HG03159 (cell line): Measurements from ENCODE around the gene S100B.
"Not testable (repeated sequence)": the region's sequence is repeated elsewhere in the genome, so short reads cannot be mapped to it uniquely, and the experiment has no call there.

Experiments used
- ATAC-seq: cut with Tn5 transposase; IDR thresholded peaks from one replicate; pipeline ENCODE4 v1.9.1; 2021; ENCODE audit warnings: mild to moderate bottlenecking, moderate library complexity; ENCODE audit not compliant: unreplicated experiment

The S100B gene

GRCh38 chr21:46604329-46604974, 430 bp downstream of the S100B start:
- no peak for ATAC-seq

GRCh38 chr21:46603228-46603627, 1.7 kb downstream of the S100B start:
- ATAC-seq: no peak

DNA sequence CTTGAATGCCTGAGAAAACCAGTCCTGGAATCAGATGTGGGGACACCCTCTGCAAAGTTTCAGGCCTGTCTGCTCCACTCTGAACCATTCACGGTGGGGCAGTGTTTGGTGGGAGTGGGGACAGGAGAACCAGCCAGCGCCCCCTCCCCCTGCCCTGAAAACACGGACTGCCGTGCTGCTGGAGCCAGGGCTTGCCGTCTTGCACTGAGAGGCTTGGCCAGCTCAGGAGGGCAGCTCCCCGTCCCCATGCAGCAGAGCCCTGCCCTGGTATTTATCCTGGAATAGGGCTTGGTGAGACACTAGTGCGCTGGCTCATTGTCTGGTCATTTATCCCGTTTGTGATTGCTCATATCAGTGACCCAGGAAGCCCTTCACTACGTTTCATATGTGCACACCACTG, 3.9 kb downstream of the S100B start:
- no peak for ATAC-seq

- no peak for ATAC-seq
These were observed 4.6 kb downstream of the S100B start for GRCh38 chr21:46600305-46600704.

DNA sequence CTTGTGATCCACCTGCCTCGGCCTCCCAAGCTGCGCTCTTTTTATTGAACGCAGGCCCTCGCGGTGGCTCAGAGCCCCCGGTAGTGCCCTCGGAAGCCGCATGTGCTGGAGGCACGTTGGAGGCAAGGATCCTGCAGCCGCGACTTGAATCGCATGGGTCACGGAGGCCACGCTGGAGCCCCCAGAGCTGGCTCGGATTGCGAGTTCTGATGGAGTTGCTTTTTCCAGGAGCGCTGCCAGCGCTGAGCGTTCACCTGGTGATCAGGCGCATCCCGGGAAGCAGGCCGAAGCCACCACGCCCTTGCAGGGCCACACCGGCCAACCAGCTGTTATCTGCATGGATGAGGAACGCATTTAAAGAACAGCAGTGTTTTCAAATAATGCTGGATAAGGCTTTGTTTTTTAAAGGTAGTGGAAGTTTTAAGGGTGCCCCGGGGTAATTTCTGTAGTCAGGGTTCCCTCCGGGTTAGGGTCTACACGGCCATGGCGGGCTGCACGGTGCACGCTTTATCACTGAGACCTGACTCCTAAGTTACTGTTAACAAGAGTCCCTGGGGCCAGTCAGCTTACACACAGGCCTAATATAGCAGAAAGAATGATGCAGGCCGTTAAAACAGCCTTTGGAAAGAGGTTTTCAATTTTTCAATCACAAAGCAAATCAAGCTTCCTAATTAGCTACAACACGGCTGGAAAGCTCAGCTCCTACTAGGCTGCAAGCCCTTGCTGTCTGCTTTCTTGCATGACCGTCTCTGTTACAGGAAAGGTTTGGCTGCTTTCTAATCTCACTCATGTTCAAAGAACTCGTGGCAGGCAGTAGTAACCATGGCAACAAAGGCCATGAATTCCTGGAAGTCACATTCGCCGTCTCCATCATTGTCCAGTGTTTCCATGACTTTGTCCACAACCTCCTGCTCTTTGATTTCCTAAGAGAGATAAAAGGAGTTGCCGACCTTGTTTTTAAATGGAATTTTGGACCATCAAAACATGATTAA, 6.0 kb downstream of the S100B start:
- ATAC-seq: no peak

GRCh38 chr21:46597896-46598343, 7.0 kb downstream of the S100B start:
- no peak for ATAC-seq

DNA sequence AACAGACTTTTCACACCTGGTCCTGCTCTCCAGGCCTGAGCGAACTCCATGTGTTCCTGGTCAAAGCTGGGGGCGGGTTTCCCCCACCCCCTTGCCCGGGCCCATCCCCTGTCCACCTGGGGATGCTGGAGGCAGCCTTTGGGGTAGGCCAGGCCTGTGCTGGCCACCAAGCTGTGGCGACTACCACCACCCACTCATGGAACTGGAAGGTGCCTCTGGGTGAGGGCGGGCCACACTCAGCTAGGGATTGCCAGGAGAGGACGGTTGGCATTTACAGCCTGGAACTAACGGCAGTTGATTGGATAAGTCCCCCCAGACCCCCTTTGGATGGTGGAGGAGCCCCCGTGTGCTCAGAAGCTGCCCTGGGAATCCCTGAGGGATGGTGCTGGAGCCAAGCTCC, 7.9 kb downstream of the S100B start:
- no peak for ATAC-seq

- ATAC-seq: no peak
These were observed 8.7 kb downstream of the S100B start for GRCh38 chr21:46596201-46596600.

GRCh38 chr21:46594276-46594675, 10.6 kb downstream of the S100B start:
- no peak for ATAC-seq

- ATAC-seq: no peak
These were observed 19.5 kb downstream of the S100B start for GRCh38 chr21:46585191-46585953.

- no peak for ATAC-seq
These were observed 23.0 kb downstream of the S100B start for GRCh38 chr21:46581780-46582307.

- ATAC-seq: not testable (repeated sequence)
These were observed 25.5 kb downstream of the S100B start for GRCh38 chr21:46579394-46579793.

- ATAC-seq: not testable (repeated sequence)
These were observed 27.1 kb downstream of the S100B start for GRCh38 chr21:46577786-46578185.

DNA sequence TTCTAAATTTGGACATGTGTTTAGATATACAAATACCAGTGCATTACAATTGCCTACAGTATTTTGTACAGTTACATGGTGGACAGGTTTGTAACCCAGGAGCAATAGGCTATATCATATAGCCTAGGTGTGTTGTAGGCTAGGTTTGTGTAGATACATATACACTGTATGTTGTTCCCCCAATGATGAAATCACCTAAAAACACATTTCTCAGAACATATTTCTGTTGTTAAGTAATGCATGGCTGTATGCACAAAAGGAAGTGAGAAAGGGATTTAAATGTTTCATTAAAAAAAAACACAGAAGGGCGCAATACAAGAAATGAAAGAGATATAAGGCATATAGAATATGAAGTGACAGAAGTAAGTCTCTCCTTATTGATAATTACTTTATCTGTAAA, 32.0 kb downstream of the S100B start:
- no peak for ATAC-seq

GRCh38 chr21:46570631-46571030, 34.3 kb downstream of the S100B start:
- ATAC-seq: no peak

DNA sequence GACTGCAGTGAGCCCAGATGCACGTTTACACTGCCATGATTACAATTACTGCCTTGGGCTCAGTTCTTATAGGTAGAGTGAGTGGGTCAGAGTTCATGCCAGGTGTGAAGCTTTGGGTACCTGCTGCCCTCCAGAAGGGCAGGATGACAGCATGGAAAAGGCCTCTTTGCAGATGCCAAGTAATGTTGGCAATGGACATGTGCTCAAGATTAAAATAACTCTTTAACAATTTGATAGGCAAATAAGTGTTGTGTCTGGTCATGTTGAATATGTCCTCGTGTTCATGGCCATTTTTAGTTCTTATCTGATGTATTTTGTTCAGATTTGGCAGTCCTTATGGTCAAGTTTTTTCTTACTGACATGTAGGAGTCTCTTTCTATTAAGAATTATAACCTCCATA, 34.8 kb downstream of the S100B start:
- no peak for ATAC-seq

GRCh38 chr21:46569081-46569480, 35.8 kb downstream of the S100B start:
- no peak for ATAC-seq

DNA sequence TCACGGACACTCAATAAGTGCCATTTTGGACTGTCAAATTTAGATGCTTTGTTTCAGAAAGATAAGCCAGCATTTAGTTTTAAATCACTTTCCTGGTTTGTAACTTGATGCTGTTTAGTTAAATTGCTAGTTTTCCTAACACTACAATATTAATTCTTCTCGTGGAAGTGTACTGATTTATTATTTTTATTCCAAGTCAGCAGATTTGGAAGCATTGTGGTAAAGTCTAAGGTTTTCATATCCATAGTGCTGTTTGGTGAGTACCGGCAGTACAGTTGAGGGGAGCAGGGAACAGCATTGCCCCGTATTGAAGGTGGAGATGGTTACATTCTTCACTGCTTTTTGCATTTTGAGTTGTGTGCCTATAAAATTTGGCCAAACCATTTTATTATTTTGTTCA, 36.3 kb downstream of the S100B start:
- ATAC-seq: no peak

GRCh38 chr21:46567348-46567747, 37.5 kb downstream of the S100B start:
- ATAC-seq: no peak

GRCh38 chr21:46564391-46564790, 40.5 kb downstream of the S100B start:
- no peak for ATAC-seq

DNA sequence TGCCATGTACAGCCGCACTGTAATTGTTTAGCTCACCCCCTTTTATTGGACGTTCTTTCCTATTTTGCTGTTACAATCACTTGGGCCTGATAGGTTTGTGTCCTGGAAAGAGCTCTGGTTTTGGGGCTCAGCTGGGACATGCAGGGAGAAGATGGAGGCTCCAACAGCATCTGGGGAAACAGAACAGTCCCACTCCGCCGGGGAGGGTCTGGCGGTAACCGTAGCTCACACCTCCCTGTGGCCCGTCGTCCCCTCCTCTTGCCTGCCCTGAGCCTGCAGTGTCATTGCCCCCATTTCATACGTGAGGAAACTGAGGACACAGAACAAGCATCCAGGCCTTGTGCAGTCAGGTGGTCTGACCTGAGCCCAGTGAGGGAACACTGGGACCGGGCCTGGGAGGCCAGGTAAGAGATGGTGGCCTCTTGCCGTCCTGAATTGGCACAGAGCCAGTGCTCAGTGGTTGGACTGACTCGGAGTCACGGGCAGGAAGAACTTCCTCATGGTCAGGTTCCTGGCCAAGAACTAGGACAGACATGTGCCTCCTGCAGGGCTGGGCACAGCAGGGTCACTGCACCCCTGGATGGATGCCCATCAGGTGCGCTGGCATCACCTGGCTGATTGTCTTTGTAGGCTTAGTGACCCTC, 41.8 kb downstream of the S100B start:
- ATAC-seq: no peak
